Gastroesophageal sphincter (tissue), 4 donors: ENCODE measurements around the gene ZNRF3. TPM values are rescaled to one million over a fixed set of nuclear protein-coding genes. Genes with fewer than 3 reads are reported as not detected.
"Not testable (repeated sequence)": the region's sequence is repeated elsewhere in the genome, so short reads cannot be mapped to it uniquely, and the experiment has no call there.

Source experiments
- ATAC-seq: fragments of 150-250 bp; one replicate; pipeline ENCODE4 v1.9.1; 2016; ENCODE audit warnings: mild to moderate bottlenecking, moderate library complexity
- H3K27ac ChIP-seq, 4 donors: fragments of 200-600 bp; sonication (generic) in 3 of 4; 1 replicate in 3 of 4; 2 replicates in 1 of 4; pipeline ENCODE4 v1.5.1; 2016 to 2019
- H3K27me3 ChIP-seq: fragments of 200-600 bp; sonication (generic); one replicate; pipeline ENCODE4 v1.5.1; 2019
- H3K36me3 ChIP-seq, 2 donors: fragments of 200-600 bp; sonication (generic); one replicate each; pipeline ENCODE4 v1.5.1; 2019; ENCODE audit warnings: control low read depth in 1 of 2
- H3K4me1 ChIP-seq, 3 donors: fragments of 200-600 bp; sonication (generic); 1 replicate in 2 of 3; 2 replicates in 1 of 3; pipeline ENCODE4 v1.5.1; 2016 to 2019; ENCODE audit warnings: control low read depth in 2 of 3
- H3K4me3 ChIP-seq, 2 donors: fragments of 200-600 bp; sonication (generic); one replicate each; pipeline ENCODE4 v1.5.1; 2019; ENCODE audit warnings: mild to moderate bottlenecking in 1 of 2, moderate library complexity in 1 of 2
- H3K9me3 ChIP-seq, 3 donors: fragments of 200-600 bp; sonication (generic); one replicate each; pipeline ENCODE4 v1.5.1; 2017 to 2019; ENCODE audit warnings: control low read depth in 2 of 3
- CTCF ChIP-seq, 4 experiments: fragments of 200-600 bp in 2 of 4; fragments of 450-650 bp in 2 of 4; sonication (generic) in 1 of 4; IDR thresholded peaks; one replicate each; pipeline ENCODE4 v1.5.1; 2017 to 2019; ENCODE audit warnings: antibody characterized with exemption in 4 of 4, mild to moderate bottlenecking in 2 of 4, moderate library complexity in 2 of 4
- EP300 ChIP-seq: sonication (generic); formaldehyde crosslinking; IDR thresholded peaks from one replicate; pipeline ENCODE4 v1.6.1; 2017; ENCODE audit warnings: antibody characterized with exemption, mild to moderate bottlenecking
- POLR2A ChIP-seq, 2 donors: fragments of 450-650 bp; IDR thresholded peaks; one replicate each; pipeline ENCODE4 v1.6.1; 2017; ENCODE audit warnings: antibody characterized with exemption in 2 of 2, mild to moderate bottlenecking in 2 of 2, moderate library complexity in 1 of 2
- POLR2AphosphoS5 ChIP-seq: sonication (generic); formaldehyde crosslinking; IDR thresholded peaks from one replicate; pipeline ENCODE4 v1.6.1; 2017; ENCODE audit warnings: antibody characterized with exemption
- WGBS, 2 donors: methylation state at CpG; one replicate each; pipeline ENCODE4 v1.1.5; 2018; ENCODE audit warnings: low coverage in 1 of 2; 5-methylcytosine and 5-hydroxymethylcytosine counted together
- total RNA-seq, 4 donors: library from RNA; depleted of rRNA; stranded (reverse); fragments of >200 nt; gene quantifications; one replicate each; pipeline ENCODE4 v1.1.0, GENCODE V29; 2016

Gene ZNRF3
- total RNA-seq, 4 donors from 2014 or later, result 14.8 to 27.7 (median 19.8) TPM

- H3K9me3 ChIP-seq, result peaks cover 0 to 1% (median 0%) of the 10 kb centered on the region in 3 donors
- no peak overlapping the region for H3K4me3 ChIP-seq
- WGBS, 2 donors, result 87 to 100% methylated on average over 3 to 5 of the region's 5 CpGs
- no peaks in the 10 kb centered on the region for H3K36me3 ChIP-seq
- no peaks in the 10 kb centered on the region for H3K4me1 ChIP-seq
- TF ChIP-seq POLR2AphosphoS5 (no peak), POLR2A (IDR thresholded peaks at IDR 0.05) (no peak), EP300 (no peak), CTCF (IDR thresholded peaks at IDR 0.05) (no peak)
- no peaks in the 10 kb centered on the region for H3K27me3 ChIP-seq
- no peak for ATAC-seq
- H3K27ac ChIP-seq, result no peak overlapping the region
These were observed 42.3 kb upstream of the ZNRF3 start for GRCh38 chr22:28841111-28841510.

- Histone ChIP-seq H3K9me3 (peaks cover 0 to 19% (median 0%) of the 10 kb centered on the region in 3 donors), H3K4me3 (no peak overlapping the region), H3K36me3 (no peaks in the 10 kb centered on the region), H3K27ac (no peak overlapping the region), H3K27me3 (no peaks in the 10 kb centered on the region), H3K4me1 (no peaks in the 10 kb centered on the region)
- ATAC-seq, result no peak
- TF ChIP-seq POLR2A (IDR thresholded peaks at IDR 0.05), result no peak
- TF ChIP-seq CTCF (IDR thresholded peaks at IDR 0.05), result no peak
- TF ChIP-seq POLR2AphosphoS5, result no peak
- TF ChIP-seq EP300, result no peak
- WGBS, 2 donors, result 87 to 94% methylated on average over 2 of the region's 2 CpGs
These were observed 39.7 kb upstream of the ZNRF3 start for GRCh38 chr22:28843633-28844032.

- 94 to 100% methylated on average over 1 to 2 of the region's 2 CpGs for WGBS, 2 donors
- not testable (repeated sequence) for H3K36me3 ChIP-seq, ATAC-seq
These were observed 39.1 kb upstream of the ZNRF3 start for GRCh38 chr22:28844277-28844676.

GRCh38 chr22:28846994-28847393, 36.4 kb upstream of the ZNRF3 start:
- no peaks in the 10 kb centered on the region for H3K4me1 ChIP-seq
- no peak overlapping the region for H3K27ac ChIP-seq
- 88 to 100% methylated on average over 1 to 2 of the region's 2 CpGs for WGBS, 2 donors
- TF ChIP-seq CTCF (IDR thresholded peaks at IDR 0.05) (no peak), POLR2AphosphoS5 (no peak), POLR2A (IDR thresholded peaks at IDR 0.05) (no peak), EP300 (no peak)
- H3K4me3 ChIP-seq, result no peak overlapping the region
- H3K9me3 ChIP-seq, result peaks cover 0 to 19% (median 0%) of the 10 kb centered on the region in 3 donors
- H3K36me3 ChIP-seq, result no peaks in the 10 kb centered on the region
- ATAC-seq, result no peak
- H3K27me3 ChIP-seq, result no peaks in the 10 kb centered on the region

More at GRCh38 chr22:28844277-28844676, 39.1 kb upstream of the ZNRF3 start:
- H3K4me1 ChIP-seq, H3K27ac ChIP-seq, H3K4me3 ChIP-seq, H3K27me3 ChIP-seq: not testable (repeated sequence)
- peaks cover 0 to 19% (median 0%) of the 10 kb centered on the region in 3 donors for H3K9me3 ChIP-seq

GRCh38 chr22:28855355-28856094, 27.8 kb upstream of the ZNRF3 start:
- H3K4me1 ChIP-seq, result peaks cover 0 to 7% (median 2%) of the 10 kb centered on the region in 3 donors
- peak; percentile 70 for ATAC-seq
- no peaks in the 10 kb centered on the region for H3K27me3 ChIP-seq
- H3K9me3 ChIP-seq, result no peaks in the 10 kb centered on the region
- no peak overlapping the region for H3K4me3 ChIP-seq
- H3K27ac ChIP-seq, result no peak overlapping the region
- TF ChIP-seq EP300 (no peak), POLR2AphosphoS5 (no peak), CTCF (IDR thresholded peaks at IDR 0.05) (peak; percentile 92 to 98 (median 94))
- no peaks in the 10 kb centered on the region for H3K36me3 ChIP-seq
- 10 to 21% methylated on average over 5 to 6 of the region's 6 CpGs for WGBS, 2 donors
